Esophagus squamous epithelium (tissue), 4 donors: ENCODE data around the gene PODNL1.

Experiments
- POLR2A ChIP-seq, 4 donors: fragments of 450-650 bp; IDR thresholded peaks; one replicate each; pipeline ENCODE4 v1.6.1; 2017; ENCODE audit warnings: antibody characterized with exemption in 4 of 4, mild to moderate bottlenecking in 4 of 4, moderate library complexity in 3 of 4
- TF ChIP-seq, protein P1 (sequence below), 6 experiments: fragments of 450-650 bp in 4 of 6; fragments of 200-600 bp in 2 of 6; sonication (generic) in 2 of 6; IDR thresholded peaks; one replicate each; pipeline ENCODE4 v1.5.1; 2016 to 2019; ENCODE audit warnings: antibody characterized with exemption in 6 of 6, mild to moderate bottlenecking in 4 of 6, moderate library complexity in 4 of 6

DNA sequence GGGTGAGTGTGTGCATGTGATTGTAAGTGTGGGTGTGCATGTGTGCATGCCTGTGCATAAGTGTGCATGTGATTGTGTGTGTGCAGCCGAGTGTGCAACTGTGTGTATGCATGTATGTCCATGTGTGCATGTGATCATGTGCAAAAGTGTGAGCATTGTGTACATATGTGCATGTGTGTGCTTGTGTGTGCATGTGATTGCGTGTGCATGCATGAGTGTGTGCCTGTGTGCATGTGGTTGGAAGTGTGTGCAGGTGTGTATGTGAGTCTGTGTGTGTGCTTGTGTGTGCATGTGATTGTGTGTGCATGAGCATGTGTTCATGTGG lies 3.5 kb downstream of the PODNL1 start:
- TF ChIP-seq, protein P1, sequence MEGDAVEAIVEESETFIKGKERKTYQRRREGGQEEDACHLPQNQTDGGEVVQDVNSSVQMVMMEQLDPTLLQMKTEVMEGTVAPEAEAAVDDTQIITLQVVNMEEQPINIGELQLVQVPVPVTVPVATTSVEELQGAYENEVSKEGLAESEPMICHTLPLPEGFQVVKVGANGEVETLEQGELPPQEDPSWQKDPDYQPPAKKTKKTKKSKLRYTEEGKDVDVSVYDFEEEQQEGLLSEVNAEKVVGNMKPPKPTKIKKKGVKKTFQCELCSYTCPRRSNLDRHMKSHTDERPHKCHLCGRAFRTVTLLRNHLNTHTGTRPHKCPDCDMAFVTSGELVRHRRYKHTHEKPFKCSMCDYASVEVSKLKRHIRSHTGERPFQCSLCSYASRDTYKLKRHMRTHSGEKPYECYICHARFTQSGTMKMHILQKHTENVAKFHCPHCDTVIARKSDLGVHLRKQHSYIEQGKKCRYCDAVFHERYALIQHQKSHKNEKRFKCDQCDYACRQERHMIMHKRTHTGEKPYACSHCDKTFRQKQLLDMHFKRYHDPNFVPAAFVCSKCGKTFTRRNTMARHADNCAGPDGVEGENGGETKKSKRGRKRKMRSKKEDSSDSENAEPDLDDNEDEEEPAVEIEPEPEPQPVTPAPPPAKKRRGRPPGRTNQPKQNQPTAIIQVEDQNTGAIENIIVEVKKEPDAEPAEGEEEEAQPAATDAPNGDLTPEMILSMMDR (IDR thresholded peaks at IDR 0.05): no peak
- no peak for TF ChIP-seq POLR2A (IDR thresholded peaks at IDR 0.05)
